ENCODE measurements around the gene STARD7.

- no peak for TF ChIP-seq POLR2A (IDR thresholded peaks at IDR 0.05)
- TF ChIP-seq, protein P1, sequence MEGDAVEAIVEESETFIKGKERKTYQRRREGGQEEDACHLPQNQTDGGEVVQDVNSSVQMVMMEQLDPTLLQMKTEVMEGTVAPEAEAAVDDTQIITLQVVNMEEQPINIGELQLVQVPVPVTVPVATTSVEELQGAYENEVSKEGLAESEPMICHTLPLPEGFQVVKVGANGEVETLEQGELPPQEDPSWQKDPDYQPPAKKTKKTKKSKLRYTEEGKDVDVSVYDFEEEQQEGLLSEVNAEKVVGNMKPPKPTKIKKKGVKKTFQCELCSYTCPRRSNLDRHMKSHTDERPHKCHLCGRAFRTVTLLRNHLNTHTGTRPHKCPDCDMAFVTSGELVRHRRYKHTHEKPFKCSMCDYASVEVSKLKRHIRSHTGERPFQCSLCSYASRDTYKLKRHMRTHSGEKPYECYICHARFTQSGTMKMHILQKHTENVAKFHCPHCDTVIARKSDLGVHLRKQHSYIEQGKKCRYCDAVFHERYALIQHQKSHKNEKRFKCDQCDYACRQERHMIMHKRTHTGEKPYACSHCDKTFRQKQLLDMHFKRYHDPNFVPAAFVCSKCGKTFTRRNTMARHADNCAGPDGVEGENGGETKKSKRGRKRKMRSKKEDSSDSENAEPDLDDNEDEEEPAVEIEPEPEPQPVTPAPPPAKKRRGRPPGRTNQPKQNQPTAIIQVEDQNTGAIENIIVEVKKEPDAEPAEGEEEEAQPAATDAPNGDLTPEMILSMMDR (IDR thresholded peaks at IDR 0.05), result no peak
Observed at GRCh38 chr2:96137321-96138178, 71.1 kb downstream of the STARD7 start.

Measured in right lobe of liver (tissue), 4 donors.